T-helper 17 cell (primary cell): ENCODE data around the gene BRD7. TPM values are rescaled to one million over a fixed set of nuclear protein-coding genes. Genes with fewer than 3 reads are reported as not detected.

Experiments used
- ATAC-seq: fragments of 150-1000 bp; cut with Tn5 transposase; 2 replicates; pipeline ENCODE4 v1.10.0; 2021; ENCODE audit warnings: mild to moderate bottlenecking, moderate library complexity
- DNase-seq, 3 donors: peaks; one replicate each; pipeline versions ENCODE4 v3.0.0 to v3.0.0-alpha.2; 2020 to 2021
- H3K9me3 ChIP-seq: one replicate; pipeline ENCODE4 v1.7.0; 2013; ENCODE audit warnings: low read length, mild to moderate bottlenecking; ENCODE audit not compliant: control insufficient read depth, poor library complexity, severe bottlenecking
- H3K27ac Mint-ChIP-seq: one replicate; pipeline ENCODE4 v1.8.0; 2022; ENCODE audit warnings: mild to moderate bottlenecking, moderate library complexity, mixed read lengths
- H3K27me3 Mint-ChIP-seq: one replicate; pipeline ENCODE4 v1.8.0; 2022; ENCODE audit warnings: mixed read lengths
- H3K36me3 Mint-ChIP-seq: one replicate; pipeline ENCODE4 v1.8.0; 2022; ENCODE audit warnings: low read depth, mixed read lengths
- H3K4me1 Mint-ChIP-seq: one replicate; pipeline ENCODE4 v1.8.0; 2022; ENCODE audit warnings: mild to moderate bottlenecking, mixed read lengths
- H3K4me3 Mint-ChIP-seq: one replicate; pipeline ENCODE4 v1.8.0; 2022; ENCODE audit warnings: mild to moderate bottlenecking, moderate library complexity, mixed read lengths
- total RNA-seq, 4 donors: library from RNA in 2 of 4; stranded (reverse) in 2 of 4; gene quantifications; one replicate each; pipeline ENCODE4 v1.2.3 and lab custom pipeline; 2022 to 2026

Gene BRD7
- total RNA-seq, 2 donors from 2014 or later = 74.2 to 83.4 TPM

DNA sequence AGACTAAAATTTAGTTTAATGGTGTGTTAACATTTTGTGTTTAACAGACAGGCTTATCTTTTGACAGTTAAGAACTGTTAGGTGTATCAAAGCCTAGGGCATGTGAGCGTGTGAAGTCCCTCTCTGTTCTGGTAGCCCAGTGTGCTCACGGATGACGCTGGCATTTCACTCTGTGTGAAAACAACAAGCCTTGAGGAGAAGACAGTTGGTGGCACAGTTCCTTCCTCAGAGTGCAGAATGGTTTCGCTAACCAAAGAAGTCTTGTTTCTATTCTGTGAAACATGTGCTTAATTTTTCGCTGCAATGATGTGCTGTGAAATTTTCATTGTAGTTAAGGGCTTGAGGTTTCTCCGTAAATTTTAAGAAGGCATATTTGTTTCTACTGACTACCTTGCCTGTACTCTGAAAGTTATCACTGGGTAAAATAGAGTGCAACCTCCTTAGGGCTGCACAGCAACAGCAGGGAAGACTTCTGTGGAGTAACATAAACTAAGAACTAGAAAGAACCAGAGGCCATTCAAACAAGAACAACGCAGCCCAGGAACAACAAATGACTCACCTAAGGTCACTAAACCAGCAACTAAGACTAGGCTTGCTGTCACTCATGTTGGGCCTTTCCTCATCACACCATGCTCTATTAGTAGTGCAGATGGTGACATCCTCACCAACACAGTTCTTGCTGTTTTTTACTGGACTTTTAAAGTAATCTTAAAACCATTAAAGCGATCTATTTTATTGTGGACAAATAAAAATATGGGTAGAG, 33.4 kb downstream of the BRD7 start:
- H3K27me3 Mint-ChIP-seq = no peaks in the 10 kb centered on the region
- H3K36me3 Mint-ChIP-seq = peaks cover 9% of the 10 kb centered on the region
- peaks cover 50% of the 10 kb centered on the region for H3K4me1 Mint-ChIP-seq
- peak; percentile 78 for ATAC-seq
- peak overlapping the region; percentile 76 for H3K4me3 Mint-ChIP-seq
- no peaks in the 10 kb centered on the region for H3K9me3 ChIP-seq
- DNase-seq = peak in 1 of 3 donors; percentile 59
- peak overlapping the region; percentile 97 for H3K27ac Mint-ChIP-seq

DNA sequence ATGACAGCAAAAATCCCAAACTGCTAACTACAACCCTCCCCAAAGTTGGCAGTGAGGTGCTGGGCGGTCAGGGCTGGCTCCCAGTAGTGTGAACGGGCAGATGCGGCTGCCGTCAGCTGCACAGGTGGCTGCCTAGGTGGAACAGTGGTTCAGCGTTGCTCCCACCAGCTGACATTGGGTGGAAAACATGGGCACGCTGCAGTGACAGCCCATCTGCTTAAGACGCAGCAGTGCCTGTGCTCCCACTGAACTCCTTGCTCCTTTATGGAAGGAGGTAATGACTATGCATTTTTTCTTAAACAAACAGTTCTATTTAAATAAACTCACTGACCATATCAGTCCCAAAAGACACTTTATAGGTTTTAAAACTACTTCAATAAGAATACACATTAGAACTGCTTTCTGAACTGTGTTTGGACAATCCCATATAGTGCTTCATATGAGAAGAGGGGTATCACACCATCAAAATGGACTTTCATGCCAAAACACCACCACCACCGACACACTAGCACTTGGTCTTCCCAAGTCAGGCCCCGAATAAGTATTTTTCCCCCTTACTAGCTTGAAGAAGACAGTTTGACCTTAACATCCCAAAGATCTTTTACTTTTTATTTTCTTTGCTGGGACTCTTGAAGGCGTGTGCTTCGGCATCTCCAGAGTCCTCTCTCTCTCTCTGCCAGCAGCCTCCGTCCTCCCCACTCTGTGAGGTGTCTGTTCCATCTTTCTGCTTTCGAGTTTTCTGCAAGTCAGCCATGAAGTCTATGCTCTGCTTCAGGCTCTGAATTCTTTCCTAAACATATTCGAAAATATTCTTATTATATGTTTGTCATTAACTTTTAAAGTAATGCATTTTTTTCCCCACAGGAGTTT, 34.4 kb downstream of the BRD7 start:
- no peaks in the 10 kb centered on the region for H3K9me3 ChIP-seq
- H3K4me3 Mint-ChIP-seq = peak overlapping the region; percentile 19
- no peaks in the 10 kb centered on the region for H3K27me3 Mint-ChIP-seq
- H3K4me1 Mint-ChIP-seq = peaks cover 58% of the 10 kb centered on the region
- ATAC-seq (no peak), DNase-seq (no peak)
- H3K27ac Mint-ChIP-seq = peak overlapping the region; percentile 97
- H3K36me3 Mint-ChIP-seq = peaks cover 11% of the 10 kb centered on the region

DNA sequence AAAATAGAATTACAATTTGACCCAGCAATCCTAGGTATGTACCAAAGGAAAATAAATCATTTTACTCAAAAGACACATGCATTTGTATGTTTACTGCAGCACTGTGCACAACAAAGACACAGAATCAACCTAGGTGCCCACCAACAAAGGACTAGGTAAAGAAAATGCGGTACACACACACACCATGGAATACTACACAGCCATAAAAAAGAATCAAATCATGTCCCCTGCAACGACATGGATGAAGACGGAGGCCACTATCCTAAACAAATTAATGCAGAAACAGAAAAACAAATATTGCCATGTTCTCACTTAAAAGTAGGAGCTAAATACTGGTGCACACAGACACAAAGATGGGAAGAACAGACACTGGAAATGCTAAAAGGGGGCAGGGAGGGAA, 36.2 kb downstream of the BRD7 start:
- H3K4me1 Mint-ChIP-seq = peaks cover 52% of the 10 kb centered on the region

DNA sequence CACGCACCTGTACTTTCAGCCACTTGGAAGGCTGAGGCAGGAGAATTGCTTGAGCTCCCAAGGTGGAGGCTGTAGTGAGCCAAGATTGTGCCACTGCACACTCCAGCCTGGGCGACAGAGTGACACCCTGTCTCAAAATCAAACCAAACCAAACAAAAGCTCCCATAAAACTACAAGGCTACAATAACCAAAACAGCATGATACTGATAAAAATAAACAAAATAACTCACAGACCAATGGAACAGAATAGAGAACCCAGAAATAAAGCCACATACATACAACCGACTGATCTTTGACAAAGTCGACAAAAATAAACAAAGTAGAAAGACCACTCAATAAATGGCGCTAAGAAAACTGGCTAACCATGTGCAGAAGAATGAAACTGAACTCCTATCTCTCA, 37.2 kb downstream of the BRD7 start:
- no peaks in the 10 kb centered on the region for H3K27me3 Mint-ChIP-seq
- no peaks in the 10 kb centered on the region for H3K9me3 ChIP-seq
- H3K27ac Mint-ChIP-seq = peak overlapping the region; percentile 97
- peaks cover 16% of the 10 kb centered on the region for H3K36me3 Mint-ChIP-seq
- H3K4me1 Mint-ChIP-seq = peaks cover 53% of the 10 kb centered on the region
- ATAC-seq = no peak
- no peak for DNase-seq
- H3K4me3 Mint-ChIP-seq = no peak overlapping the region

More for the DNA sequence above, 36.2 kb downstream of the BRD7 start:
- DNase-seq = no peak
- H3K27ac Mint-ChIP-seq = peak overlapping the region; percentile 97
- no peak overlapping the region for H3K4me3 Mint-ChIP-seq
- ATAC-seq = no peak
- H3K27me3 Mint-ChIP-seq = no peaks in the 10 kb centered on the region
- peaks cover 14% of the 10 kb centered on the region for H3K36me3 Mint-ChIP-seq
- no peaks in the 10 kb centered on the region for H3K9me3 ChIP-seq

DNA sequence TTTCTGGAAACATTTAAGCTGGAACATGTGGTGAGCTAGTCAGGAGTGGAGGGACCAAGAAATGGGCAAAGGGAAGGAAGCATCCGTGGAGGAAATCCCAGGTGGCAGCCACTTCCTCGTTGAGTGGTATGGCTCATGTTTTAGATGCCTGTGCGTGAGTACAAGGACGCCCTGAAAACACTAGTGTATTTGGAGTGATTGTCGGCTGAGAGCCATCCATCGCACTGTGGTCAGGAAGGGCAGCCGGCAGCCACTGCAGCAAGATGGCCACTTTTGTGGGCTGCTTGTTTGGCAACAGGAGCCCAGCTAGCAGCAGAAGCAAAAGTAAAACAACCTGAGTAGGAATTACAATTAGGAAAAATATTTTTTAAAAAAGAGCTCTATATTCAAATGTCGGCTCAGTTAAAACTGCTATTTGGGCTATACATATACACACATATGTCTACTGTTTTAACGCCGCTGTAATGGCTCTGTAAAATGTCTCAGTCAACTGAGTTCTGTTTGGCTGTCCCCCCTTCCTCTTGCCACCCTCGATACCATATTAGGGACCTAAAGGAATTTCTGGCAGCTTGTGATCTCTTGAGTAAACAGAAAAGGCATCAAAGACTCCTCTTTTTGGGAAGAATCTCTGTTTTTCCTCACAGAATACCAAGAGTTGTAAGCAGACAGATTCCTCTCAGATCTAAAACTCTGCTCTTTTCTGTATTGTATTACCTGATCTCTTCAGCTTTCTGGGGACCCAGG, 39.2 kb downstream of the BRD7 start:
- DNase-seq (no peak), ATAC-seq (no peak)
- Mint-ChIP-seq H3K4me1 (peaks cover 42% of the 10 kb centered on the region), H3K36me3 (peaks cover 18% of the 10 kb centered on the region), H3K27me3 (no peaks in the 10 kb centered on the region), H3K4me3 (no peak overlapping the region), H3K27ac (peak overlapping the region; percentile 97)
- H3K9me3 ChIP-seq = no peaks in the 10 kb centered on the region

DNA sequence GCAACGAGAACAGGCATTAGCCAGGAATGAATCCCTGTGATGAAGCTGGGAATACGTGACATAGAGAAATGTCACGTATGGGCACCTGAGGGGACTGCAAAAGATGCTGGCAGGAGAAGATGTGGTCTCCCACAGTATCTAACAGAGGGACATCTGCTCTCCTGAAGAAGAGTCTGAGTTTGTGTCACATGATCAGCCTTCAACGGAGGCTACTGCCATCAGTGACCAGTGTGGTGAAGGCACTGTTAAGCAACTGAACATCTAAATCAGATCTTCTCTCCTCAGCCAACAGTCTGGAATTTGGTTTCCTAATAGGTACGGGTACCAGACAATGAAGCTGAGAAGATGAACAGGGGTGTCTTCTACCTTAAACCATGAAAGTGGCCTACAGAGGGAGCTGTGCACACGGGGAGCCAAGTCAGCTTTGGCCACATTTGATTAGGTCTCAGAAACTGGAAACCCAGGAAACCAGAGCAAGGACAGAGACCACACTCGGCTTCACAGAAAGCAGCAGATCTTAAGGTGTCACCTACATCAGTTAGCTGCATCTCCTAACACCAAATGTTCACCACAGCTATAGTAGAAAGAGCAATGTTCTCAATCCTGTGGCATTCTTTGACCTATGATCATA, 41.8 kb downstream of the BRD7 start:
- peak in 1 of 3 donors; percentile 68 for DNase-seq
- Mint-ChIP-seq H3K36me3 (peaks cover 23% of the 10 kb centered on the region), H3K4me1 (peaks cover 49% of the 10 kb centered on the region), H3K27ac (peak overlapping the region; percentile 97), H3K4me3 (peak overlapping the region; percentile 81), H3K27me3 (no peaks in the 10 kb centered on the region)
- no peaks in the 10 kb centered on the region for H3K9me3 ChIP-seq
- ATAC-seq = peak; percentile 95

DNA sequence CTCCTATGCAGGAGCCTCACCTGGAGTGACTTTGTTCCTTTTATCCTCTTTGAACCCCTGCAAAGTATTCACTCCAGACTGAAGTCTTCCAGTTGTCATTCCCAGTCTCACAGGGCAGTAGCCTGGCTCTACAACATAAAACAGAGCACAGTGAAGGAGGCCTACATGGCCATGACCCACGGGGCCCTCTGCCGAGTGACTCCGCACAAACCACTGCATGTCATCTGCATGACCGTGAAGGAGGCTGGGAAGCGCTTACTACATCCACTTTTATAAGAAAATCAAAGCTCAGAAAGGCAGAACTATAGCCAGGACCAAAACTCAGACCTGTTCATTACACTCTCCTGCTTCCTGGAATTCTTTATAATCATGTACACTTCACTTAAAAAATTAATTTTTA, 42.5 kb downstream of the BRD7 start:
- no peak for ATAC-seq

DNA sequence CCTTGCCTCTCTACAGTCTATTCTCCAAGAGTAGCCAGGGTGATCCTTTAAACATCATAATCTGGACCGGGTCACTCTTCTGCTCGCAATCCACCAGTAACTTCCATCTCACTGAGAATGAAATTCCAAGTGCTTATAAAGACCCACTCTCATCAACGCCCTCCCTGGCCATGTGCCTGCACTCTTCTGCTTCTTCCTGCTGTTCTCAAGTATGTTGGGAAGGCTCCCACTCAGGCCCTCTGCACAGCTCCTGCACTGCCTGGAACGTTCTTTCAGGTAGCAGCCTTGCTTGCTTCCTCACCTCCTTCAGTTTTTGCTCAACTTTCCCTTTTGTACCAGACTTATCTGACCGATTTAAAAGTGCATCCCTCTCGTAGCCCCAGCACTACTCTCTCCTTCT, 44.4 kb downstream of the BRD7 start:
- no peaks in the 10 kb centered on the region for H3K27me3 Mint-ChIP-seq

More for the DNA sequence above, 42.5 kb downstream of the BRD7 start:
- H3K9me3 ChIP-seq = no peaks in the 10 kb centered on the region
- Mint-ChIP-seq H3K4me3 (no peak overlapping the region), H3K36me3 (peaks cover 21% of the 10 kb centered on the region), H3K27me3 (no peaks in the 10 kb centered on the region), H3K4me1 (peaks cover 44% of the 10 kb centered on the region), H3K27ac (peak overlapping the region; percentile 97)
- no peak for DNase-seq

DNA sequence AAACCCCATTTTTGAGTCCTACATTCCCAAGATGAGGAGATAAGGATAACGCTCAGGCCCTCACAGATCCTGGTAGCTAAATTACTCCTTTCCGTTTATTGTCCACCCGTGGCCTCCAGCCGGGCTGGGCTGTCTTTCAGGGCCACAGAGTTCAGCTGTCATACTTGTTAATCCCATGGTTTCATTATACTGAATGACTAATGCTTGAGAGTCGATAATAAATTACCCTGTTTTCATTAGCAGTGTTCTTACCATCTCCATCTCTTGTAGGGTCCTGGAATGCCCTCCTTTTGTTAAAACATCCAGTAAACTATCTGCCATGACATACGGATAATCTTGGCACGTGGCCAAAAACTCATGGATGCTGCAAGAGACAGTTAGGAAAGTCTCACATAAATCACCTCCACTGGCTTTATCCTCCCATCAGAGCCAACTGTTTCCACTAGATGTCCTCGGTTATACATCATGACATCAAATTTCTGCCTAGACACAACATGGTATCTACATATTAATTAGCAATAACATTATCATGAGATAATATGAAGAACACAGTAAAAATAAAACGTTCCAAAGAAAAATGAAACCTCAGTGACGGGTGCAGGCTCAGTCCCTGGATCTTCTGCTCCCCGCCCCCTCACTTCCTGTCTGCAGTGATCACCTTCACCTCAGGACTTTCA, 45.3 kb downstream of the BRD7 start:
- H3K9me3 ChIP-seq = no peaks in the 10 kb centered on the region
- Mint-ChIP-seq H3K4me1 (peaks cover 30% of the 10 kb centered on the region), H3K27me3 (no peaks in the 10 kb centered on the region), H3K27ac (peak overlapping the region; percentile 96), H3K4me3 (peak overlapping the region; percentile 45), H3K36me3 (peaks cover 18% of the 10 kb centered on the region)
- DNase-seq (no peak), ATAC-seq (no peak)

More for the DNA sequence above, 44.4 kb downstream of the BRD7 start:
- Mint-ChIP-seq H3K27ac (peak overlapping the region; percentile 96), H3K4me3 (peak overlapping the region; percentile 55), H3K4me1 (peaks cover 32% of the 10 kb centered on the region), H3K36me3 (peaks cover 19% of the 10 kb centered on the region)
- no peaks in the 10 kb centered on the region for H3K9me3 ChIP-seq
- no peak for ATAC-seq
- no peak for DNase-seq

DNA sequence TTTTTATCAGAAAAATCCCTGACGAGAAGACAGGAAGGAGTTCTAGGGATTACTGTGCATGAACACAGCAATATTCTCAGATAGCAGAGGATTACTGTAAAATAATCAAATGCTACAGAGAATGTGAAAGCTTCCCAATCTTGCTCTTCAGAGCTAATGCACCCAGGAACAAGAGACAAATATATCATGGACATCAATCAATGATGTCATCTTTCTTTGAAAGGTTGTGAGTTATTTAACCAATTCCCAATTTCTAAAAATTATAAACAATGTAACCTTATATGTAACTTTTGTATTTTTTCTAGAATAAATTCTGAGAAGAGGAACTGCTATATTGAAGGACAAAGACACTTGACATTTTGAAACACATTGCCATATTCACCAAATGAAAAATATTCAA, 46.5 kb downstream of the BRD7 start:
- Mint-ChIP-seq H3K27me3 (no peaks in the 10 kb centered on the region), H3K27ac (no peak overlapping the region), H3K4me1 (peaks cover 25% of the 10 kb centered on the region), H3K36me3 (peaks cover 14% of the 10 kb centered on the region), H3K4me3 (no peak overlapping the region)
- DNase-seq (no peak), ATAC-seq (no peak)
- no peaks in the 10 kb centered on the region for H3K9me3 ChIP-seq

DNA sequence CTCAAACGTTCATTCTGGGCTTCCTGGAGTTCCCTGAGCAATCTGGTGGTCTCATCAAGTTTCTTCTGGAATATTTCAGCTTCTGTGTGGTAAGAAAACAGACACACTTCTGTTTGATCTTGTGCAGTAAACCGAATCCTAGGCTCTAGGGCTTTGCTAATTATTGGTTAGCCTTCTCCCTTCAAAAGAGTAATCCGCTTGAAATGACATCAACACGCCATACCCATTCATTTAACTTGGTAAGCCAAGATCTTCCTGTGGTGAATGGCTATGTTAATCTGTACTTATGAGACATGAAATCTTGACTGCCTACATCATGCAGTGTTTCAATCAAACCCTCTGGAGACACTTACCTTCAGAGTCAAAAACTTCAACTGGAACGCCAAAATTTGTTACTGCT, 48.5 kb downstream of the BRD7 start:
- Mint-ChIP-seq H3K4me3 (no peak overlapping the region), H3K27ac (peak overlapping the region; percentile 53), H3K36me3 (peaks cover 11% of the 10 kb centered on the region), H3K4me1 (peaks cover 20% of the 10 kb centered on the region), H3K27me3 (no peaks in the 10 kb centered on the region)
- ATAC-seq (no peak), DNase-seq (no peak)
- H3K9me3 ChIP-seq = no peaks in the 10 kb centered on the region
